Measurements from ENCODE around the gene ERC2.
A peak's percentile ranks its signal among the peaks of the same experiment; 100 is the strongest.

Gene ERC2

GRCh38 chr3:55646121-55646520 is 822.1 kb downstream of the ERC2 start:
- DNase-seq = no peak
- intact Hi-C loops (cut with DNase I) = no loop called here

DNA sequence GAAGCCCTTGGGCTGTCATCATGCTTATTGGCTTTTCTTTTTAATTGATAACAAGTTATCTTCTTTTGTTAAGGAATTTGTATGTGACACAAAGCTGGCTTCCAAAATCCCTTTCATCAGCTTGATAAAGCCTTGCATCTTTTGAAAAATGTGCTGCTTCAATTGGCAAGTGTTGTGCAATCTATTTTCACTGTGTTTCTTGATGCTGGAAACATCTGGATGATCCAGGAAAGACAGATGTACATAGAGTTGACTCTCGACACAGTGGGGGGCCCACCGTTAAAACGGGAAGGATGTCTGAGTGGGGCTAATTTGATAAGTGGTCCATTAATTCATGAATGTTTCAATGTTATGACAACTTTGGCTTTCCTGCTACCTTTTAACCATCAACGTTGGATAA is 822.8 kb downstream of the ERC2 start:
- no peak for DNase-seq
- intact Hi-C loops (cut with DNase I) = no loop called here

- no peak for DNase-seq
- intact Hi-C loops (cut with DNase I) = no loop called here
Observed at GRCh38 chr3:55643283-55643682, 825.0 kb downstream of the ERC2 start.

- intact Hi-C loops (cut with DNase I) = no loop called here
- DNase-seq = no peak
Observed at GRCh38 chr3:55641964-55642363, 826.3 kb downstream of the ERC2 start.

DNA sequence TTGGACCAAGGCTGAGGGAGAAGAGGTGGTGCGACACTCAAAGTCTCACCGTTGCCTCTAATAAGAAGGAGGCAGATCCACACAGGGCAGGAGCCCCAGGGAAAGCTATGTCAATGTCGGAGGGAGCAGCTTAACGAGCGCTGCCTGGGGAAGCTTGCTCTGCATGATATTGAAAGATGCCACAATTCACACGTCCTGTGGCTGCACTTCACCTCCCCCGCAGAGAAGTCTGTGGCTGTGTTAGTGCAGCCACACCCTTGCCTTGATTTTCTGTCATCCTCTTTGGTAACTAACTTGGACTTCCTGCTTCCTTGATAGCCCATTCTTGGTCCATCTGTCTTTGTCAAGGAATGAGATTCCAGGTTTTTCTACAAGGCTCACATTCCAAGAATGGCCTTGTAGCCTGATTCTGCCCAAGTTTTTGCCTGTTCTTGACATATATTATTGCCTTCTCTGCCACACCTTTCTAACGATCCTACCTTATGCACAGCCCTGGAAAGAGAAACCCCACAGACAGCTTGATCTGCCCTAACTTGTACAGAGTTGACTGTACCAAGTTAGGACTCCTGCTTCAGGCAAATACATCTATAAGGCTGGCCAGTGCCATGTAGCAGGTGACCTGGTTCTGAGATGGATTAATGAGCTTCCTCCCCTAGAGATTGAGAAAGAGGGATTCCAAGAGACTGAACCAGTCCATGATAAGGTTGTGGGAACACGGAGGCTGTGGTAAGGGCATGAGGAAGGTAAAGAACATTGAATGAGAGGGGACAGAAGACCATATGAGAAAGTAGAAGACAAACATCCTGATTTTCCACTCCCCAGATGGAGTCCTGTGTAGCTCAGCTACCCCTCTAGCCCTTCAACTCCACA is 828.1 kb downstream of the ERC2 start:
- no peak for DNase-seq
- intact Hi-C loops (cut with DNase I) = no loop called here

- intact Hi-C loops (cut with DNase I) = no loop called here
- DNase-seq = no peak
Observed at GRCh38 chr3:55639143-55639542, 829.1 kb downstream of the ERC2 start.

DNA sequence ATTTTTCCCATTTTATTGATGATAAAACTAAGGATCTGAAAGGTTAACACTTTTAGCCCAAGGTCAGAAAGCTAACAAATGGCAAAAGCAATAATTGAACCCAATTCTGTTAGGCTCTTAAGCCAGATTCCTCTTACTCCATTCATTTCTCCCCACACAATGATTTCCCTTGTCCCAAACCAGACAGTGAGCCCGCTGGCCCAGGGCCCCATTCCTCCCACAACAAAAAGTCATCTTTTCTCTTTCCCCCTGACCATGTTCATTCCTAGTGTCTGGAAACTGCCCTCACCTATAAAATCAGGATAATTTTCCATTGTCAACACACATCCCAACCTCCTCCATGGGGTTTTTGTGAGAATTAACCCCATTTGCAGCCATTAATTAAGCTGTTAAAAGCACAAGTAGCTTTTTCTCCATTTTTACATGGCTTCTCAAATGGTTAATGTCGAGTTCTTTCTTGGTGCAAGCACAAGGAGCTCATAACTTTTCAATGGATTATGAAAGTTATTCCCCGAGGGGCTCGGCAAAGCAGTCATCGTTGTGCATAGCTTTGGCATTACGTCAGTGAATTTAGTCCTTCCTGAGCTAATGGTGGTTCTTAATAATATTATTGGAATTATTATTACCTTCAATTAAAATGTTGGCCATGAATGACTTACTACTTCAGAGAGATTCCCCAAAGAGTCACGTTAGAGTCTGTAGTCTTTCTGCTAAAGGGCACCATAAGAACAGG is 830.2 kb downstream of the ERC2 start:
- DNase-seq = no peak
- intact Hi-C loops (cut with DNase I) = no loop called here

- intact Hi-C loops (cut with DNase I) = no loop called here
- DNase-seq = no peak
Observed at GRCh38 chr3:55636300-55637195, 831.7 kb downstream of the ERC2 start.

DNA sequence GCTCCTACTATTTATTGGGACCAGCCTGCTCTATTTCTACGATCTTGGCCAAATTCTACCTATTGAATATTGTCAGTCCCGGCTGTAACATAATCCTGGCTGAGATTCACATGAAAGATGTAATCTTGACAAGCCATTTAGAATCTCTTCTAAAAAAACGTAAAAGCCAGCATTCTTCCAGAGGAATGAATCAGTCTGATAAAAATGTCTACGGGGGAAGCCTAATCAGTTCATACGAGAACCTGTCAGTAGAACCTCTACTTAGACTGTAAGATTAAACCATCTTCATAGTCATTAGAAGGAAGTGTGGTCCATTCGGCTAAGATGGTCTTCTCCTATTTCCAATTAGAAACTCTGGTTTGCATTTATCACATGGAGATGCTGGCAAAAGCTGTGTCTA is 833.9 kb downstream of the ERC2 start:
- DNase-seq = no peak
- intact Hi-C loops (cut with DNase I) = no loop called here

DNA sequence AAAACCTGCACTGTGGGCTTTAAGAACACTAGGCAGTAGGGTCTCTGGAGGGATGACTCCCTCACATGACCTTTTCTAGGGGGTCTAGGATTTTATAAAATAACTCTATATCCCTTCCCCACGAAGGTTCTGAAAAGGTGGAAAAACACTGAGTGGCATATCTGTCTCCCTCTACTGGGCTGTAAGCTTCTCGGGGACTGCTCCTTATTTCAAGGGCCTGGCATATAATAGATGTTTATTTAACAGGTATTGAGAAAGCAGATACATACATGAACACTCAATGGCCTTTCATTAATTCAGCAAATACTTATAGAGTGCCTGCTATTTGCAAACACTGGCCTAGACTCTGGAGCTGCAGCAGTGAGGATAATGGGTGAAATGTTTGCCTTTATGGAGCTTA is 834.9 kb downstream of the ERC2 start:
- intact Hi-C loops (cut with DNase I) = no loop called here
- no peak for DNase-seq

DNA sequence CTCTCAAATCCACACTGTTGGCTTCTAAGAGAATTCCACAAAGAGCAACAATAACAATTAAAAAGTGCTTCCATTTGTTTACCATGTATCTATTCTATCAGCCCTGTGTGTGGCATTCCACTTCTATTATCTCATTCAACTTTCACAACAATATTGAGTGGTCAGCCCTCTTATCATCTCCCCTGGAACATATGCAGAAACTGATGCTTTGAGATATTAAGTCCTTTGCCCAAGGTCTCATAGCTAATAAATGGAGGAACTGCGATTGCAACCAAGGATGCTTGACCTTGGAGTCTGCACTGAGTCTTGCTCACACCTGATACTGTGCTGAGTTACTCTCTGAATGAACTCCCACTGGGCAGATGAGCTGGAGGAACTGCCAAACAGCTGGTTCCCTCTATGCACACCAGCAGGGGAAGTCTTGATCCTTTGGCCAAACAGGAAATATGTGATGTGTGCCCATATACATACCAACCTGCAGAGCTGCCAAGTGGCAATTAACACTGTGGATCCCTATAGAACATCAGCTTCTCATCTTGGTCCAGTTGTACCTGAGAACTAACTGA is 836.4 kb downstream of the ERC2 start:
- intact Hi-C loops (cut with DNase I) = no loop called here
- no peak for DNase-seq

GRCh38 chr3:55630921-55631299 is 837.4 kb downstream of the ERC2 start:
- intact Hi-C loops (cut with DNase I) = no loop called here
- DNase-seq = no peak

- no peak for DNase-seq
- intact Hi-C loops (cut with DNase I) = no loop called here
Observed at GRCh38 chr3:55630280-55630920, 837.9 kb downstream of the ERC2 start.

- peak in 7 of 42 donors; percentile 18 to 49 (median 22) for DNase-seq
- intact Hi-C loops (cut with DNase I) = no loop called here
Observed at GRCh38 chr3:55629432-55629831, 838.8 kb downstream of the ERC2 start.

DNA sequence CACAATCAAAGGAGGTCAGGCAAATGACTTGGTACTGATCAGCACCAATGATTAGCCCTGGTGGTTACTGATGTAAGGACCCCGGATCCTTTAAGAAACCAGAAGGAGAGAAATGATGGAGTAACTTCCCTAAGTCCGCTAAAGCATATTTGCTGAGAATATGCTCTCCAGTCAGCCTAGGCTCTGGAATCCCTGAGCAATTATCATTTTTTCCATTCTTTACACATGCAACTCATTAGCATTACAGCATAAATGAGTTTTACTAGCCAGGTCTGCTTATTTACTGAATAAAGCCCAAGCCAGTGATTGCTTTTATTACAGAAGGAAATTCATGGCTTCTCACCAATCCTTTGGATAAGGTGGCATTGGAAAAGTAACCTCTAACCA is 842.0 kb downstream of the ERC2 start:
- no peak for DNase-seq
- intact Hi-C loops (cut with DNase I) = no loop called here

DNA sequence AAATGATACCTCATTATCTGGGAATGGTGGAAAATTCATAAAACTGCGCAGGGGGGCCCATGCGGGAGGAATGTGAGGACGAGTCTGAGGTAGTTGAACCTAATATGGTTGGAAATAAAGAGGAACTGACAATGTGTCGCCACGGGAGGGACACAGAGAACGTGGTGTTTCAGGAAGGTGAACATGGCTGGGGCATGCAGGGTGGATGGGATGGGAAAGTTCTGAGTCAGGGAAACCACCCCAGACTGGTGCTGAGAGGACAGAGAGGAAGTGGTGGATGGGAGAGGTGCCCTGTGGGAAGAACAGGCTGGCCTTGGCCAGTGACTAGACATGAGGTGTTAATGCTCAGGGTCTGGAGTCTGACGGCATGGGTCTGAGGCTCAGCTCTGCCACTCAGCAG is 844.0 kb downstream of the ERC2 start:
- intact Hi-C loops (cut with DNase I) = no loop called here
- peak in 39 of 42 donors; percentile 5 to 70 (median 39) for DNase-seq

GRCh38 chr3:55623786-55624185 is 844.5 kb downstream of the ERC2 start:
- no peak for DNase-seq
- intact Hi-C loops (cut with DNase I) = no loop called here

DNA sequence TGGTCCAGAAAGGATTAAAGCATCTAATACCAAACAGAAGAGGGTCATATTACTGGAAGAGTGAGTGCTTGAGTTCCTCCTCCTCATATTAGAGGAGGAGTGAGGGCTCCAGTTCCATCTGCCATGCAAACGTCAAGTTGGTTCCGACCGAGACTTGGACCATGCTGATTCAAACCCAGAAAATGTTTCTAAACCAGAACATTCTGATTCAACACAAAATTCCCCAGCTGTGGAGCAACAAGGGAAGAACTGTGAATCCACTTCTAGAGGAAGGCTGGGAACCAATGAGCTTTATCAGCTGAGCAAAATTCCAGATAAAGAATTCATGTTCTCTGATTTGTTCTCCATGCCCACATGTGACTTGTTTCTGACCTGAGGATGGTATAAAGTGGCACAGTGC is 845.5 kb downstream of the ERC2 start:
- DNase-seq = no peak
- intact Hi-C loops (cut with DNase I) = no loop called here

- DNase-seq = no peak
- intact Hi-C loops (cut with DNase I) = no loop called here
Observed at GRCh38 chr3:55622116-55622515, 846.2 kb downstream of the ERC2 start.

Data from head of caudate nucleus (tissue), 42 donors.